HG03097 (cell line): ENCODE measurements around the gene DTX2.
"Not testable (repeated sequence)": the region's sequence is repeated elsewhere in the genome, so short reads cannot be mapped to it uniquely, and the experiment has no call there.

Experiments used
- ATAC-seq: cut with Tn5 transposase; IDR thresholded peaks from one replicate; pipeline ENCODE4 v1.9.1; 2021; ENCODE audit not compliant: unreplicated experiment, low FRiP score

Gene DTX2

GRCh38 chr7:76509931-76510877 lies 48.7 kb downstream of the DTX2 start, which contains the start of gene UPK3B:
Gene UPK3B (plus strand): TSS chr7:76510552. CDS start chr7:76510653, 101 bp downstream.
- ATAC-seq: no peak

DNA sequence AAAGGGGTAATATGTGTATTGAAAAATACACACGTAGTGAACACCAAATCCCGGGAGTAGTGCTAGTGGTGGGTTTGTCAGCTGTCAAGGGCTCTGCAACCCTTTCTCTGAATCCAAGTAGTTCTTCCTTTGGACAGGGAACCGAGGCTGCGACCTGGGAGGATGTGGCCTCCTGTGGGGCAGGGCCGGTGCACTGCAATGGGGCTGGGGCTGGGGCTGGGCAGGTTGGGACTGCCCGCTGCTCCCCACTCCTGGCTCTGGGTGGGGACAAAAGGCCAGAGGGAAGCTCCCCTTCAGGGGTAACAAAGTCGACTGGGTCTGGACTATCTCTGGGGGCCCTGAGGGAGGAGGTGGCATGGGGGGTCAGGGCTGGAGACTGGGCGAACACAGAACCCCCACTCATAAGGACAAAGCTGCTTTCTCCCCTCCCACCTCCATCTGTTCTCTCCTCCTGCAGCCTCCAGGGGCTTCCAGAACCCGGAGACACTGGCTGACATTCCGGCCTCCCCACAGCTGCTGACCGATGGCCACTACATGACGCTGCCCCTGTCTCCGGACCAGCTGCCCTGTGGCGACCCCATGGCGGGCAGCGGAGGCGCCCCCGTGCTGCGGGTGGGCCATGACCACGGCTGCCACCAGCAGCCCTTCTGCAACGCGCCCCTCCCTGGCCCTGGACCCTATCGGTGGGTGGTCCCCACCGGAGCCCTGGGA lies 49.8 kb downstream of the DTX2 start:
- ATAC-seq: not testable (repeated sequence)

DNA sequence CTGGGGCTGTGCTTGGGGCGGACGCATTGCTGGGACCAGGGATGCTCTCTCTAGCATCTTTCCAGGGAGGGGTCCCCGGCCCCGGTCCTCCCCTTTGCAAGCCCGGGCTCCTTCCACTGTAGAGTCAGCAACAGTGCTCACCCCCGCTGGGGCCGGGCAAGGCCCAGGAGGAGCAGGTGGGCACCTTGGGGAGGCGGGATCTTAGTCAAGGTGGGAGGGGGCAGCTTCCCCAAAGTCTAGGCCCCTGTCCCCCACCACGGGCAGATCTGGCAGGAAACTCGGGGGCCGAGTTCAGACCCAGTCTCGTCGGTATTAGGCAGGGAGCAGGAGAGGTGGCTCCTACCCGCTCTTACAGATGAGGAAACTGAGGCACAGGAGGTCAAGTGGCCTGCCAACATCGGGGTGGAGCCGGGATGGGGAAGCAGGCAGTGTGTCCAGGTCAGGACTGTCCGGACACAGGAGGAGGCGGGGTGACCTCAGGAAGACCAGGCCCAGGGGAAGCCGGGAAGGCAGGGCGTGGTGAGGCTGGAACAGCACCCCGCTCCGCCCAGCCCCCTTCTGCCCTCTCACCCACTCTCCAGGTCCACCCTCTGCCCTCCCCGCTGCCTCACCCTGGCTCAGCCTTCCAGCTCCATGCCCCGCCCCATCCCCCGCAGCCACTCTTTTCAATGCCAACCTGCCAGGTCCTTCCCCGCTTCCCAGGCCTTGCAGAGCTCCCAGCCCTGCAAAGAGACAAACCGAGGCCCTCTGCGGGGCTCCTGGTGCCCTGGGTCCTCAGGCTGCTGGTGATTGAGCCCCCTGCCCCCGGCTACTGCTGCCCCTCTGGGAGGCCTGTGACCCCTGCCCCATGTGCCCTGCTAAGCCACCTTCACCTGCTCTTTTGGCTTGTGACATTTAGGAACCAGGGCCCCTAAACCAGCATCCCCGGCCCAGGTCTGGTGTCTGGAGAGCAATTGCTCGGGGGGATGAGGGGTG lies 50.7 kb downstream of the DTX2 start:
- ATAC-seq: not testable (repeated sequence)

DNA sequence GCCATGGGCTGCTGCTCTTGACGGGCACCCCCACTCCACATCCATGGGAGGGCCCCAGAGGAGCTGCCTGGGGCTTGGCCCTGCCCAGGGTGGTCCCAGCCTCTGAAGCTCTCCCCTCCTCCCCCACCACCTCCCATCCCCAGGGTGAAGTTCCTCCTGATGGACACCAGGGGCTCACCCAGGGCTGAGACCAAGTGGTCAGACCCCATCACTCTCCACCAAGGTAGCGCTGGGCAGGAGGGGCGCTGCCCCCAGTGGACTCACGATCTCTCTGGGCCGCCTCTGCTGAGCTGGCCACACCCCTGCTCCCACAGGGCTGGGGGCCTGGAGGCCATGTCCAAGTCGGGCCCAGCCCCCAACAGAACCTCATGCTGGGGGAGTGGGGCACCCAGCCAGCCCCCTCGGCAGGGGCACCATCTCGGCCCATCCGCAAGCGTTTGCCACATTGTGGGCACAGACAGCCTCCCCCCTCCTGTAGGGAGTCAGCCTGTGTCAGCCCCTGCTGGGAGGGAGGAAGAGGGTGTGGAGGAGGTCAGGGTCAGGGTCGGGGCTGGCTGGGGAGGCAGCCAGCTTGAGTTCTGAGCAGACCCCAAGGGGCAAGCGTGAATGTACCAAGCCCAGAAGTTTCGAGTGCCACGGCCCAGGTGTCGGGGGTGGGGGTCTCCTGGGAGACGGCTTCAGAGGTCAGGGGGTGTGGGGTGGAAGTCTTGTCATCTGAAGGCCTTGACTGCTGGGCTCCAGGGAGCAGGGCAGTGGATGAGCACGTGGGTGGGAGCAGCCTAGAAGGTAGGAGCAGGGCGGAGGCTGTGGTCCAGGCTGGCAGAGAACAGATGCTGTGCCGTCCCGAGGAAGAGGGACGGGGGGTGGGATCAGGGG lies 51.7 kb downstream of the DTX2 start:
- no peak for ATAC-seq

GRCh38 chr7:76513817-76514799 lies 52.6 kb downstream of the DTX2 start:
- ATAC-seq: no peak

DNA sequence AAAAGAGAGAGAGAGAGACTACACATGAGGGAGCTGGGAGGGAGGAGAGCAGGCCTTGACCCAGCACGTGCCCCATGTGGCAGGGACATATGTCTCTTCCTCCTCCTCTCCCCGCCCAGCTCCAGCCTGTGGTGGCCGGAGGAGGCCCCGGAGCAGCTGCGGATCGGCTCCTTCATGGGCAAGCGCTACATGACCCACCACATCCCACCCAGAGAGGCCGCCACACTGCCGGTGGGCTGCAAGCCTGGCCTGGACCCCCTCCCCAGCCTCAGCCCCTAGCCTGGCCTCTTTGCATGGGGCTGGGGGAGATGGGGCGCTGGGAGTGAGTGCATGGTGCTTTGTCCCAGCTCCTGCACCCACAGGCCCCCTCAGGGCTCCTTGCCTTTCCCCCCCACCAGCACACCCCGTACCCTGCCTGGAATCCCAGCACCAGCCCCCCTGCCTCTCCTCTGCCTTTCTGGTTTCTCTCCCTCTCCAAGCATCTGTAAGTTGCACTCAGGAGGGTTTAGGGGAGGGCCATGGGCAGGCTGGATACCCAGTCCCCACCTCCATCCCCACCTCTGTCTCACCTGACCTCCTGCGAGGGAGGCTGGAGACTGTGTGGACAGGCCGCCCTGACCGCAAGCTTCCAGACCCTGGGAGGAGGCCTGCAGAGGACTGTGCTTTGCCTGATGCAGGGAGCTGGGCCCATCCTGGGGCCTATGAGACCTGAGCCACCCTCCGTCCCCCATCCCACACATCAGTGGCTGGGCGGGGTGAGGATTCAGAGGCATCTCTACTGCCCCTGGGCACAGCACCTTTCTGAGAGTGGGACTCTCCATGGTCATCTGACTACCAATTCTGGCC lies 53.6 kb downstream of the DTX2 start:
- no peak for ATAC-seq

GRCh38 chr7:76515999-76516443 lies 54.5 kb downstream of the DTX2 start:
- no peak for ATAC-seq

DNA sequence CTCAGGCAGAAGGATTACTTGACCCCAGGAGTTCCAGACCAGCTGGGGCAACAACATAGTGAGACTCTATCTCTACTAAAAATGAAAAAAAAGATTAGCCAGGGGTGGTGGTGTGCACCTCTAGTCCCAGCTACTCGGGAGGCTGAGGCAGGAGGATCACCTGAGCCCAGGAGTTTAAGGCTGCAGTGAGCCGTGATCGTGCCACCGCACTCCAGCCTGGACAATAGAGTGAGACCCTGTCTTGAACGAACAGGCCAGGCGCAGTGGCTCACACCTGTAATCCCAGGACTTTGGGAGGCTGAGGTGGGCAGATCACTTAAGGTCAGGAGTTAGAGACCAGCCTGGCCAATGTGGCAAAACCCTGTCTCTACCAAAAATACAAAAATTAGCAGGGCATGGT lies 55.4 kb downstream of the DTX2 start:
- ATAC-seq: not testable (repeated sequence)

DNA sequence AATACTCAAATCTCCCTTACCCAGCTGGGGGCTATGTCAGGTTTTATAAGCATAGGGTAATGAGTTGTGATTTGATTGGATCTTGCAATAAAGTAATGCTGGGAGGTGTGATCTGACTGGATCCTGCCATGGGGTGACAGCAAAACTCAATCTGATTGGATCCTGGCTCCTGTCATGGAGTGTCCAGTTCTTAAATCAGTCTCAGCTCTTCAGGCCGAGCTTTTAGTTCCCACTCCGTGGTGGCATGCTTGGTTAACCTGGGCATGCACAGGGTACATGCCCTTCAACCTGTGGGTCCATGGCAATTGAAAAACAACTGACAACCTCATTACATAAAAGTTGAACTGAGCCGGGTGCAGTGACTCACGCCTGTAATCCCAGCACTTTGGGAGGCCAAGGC lies 64.7 kb downstream of the DTX2 start:
- not testable (repeated sequence) for ATAC-seq

DNA sequence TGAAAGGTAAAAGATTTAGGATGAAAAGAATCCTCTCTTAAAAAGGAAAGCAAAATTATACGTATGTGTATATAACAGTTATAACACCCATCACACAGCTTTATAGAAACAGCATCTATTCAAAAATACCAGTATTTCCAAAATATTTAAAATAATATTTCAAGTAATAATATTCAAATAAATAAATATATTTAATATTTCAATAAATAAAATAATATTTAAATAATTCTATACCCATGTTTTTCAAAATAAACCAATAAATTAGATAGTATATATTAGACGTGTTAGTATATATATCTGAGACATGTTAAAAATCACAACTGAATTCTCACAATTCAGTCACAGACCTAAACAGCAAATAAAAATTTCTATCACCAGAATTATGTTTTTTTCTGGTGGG lies 70.1 kb downstream of the DTX2 start:
- not testable (repeated sequence) for ATAC-seq

DNA sequence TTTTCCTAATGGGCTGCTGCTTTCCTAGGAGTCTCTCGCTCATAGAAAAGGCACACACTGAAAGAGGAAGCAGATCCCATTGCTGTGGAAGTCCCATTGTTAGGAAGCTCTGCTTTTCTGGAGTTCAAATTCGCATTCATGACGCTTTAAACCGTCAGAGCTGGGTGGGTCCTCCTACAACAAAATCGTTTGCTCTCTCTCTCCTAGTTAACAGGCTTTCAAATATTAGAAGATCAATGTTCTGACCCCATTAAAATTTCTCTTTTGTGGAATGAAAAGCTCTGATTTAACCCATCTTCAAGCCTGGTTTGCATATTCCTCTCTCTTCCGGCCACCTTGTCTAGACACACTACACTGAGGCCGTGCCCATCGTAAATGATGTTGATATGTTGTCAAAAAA lies 81.7 kb downstream of the DTX2 start, which contains the start of gene SPDYE16:
Gene SPDYE16, minus strand, starts transcription at position 101 of the 400 bp plus-strand sequence. CDS start 1,838 bp downstream, outside the sequence.
- not testable (repeated sequence) for ATAC-seq

GRCh38 chr7:76549025-76549854 lies 87.7 kb downstream of the DTX2 start:
- peak; percentile 99 for ATAC-seq

- ATAC-seq: not testable (repeated sequence)
Measured at GRCh38 chr7:76549855-76550248, 88.3 kb downstream of the DTX2 start.

DNA sequence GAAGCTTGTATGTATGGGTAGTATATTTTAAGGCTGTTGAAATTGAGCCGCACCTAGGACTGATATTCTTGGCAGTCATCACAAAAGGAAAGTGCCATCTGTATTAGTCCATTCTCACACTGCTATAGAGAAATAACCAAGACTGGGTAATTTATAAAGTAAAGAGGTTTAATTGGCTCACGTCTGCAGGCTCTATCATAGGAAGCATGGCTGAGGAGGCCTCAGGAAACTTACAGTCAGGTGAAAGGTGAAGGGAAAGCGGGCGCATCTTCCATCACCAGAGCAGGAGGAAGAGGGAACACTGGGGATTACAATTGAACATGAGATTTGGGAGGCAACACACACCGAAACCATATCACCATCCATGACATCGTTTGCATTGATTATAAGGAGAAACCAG lies 90.5 kb downstream of the DTX2 start:
- not testable (repeated sequence) for ATAC-seq
